OCI-LY7 (cell line): ENCODE measurements around the gene UAP1L1. TPM values are rescaled to one million over a fixed set of nuclear protein-coding genes. Genes with fewer than 3 reads are reported as not detected.
A peak's percentile ranks its signal among the peaks of the same experiment; 100 is the strongest.

Experiments used
- BruUV-seq: library from RNA; stranded (reverse); fragments of 400-500 nt; replicated peaks from 2 replicates; lab custom pipeline; 2021; lab: Mats Ljungman, UMichigan
- CTCF ChIA-PET: fragments of 300-600 bp; sonication (Branson Sonifier 250); formaldehyde crosslinking; loops from one replicate; lab custom pipeline; 2022; ENCODE audit warnings: antibody characterized with exemption; ENCODE audit not compliant: unreplicated experiment; lab: Charles Lee
- POLR2A ChIA-PET: fragments of 300-600 bp; sonication (Branson Sonifier 250); formaldehyde crosslinking; loops from one replicate; lab custom pipeline; 2022; ENCODE audit warnings: antibody characterized with exemption; lab: Charles Lee
- DNase-seq: peaks from one replicate; pipeline ENCODE4 v3.0.0-alpha.2; 2015; ENCODE audit warnings: low spot score
- H2AFZ ChIP-seq: fragments of 200-600 bp; sonication (generic), shearing (Covaris generic); 2 replicates; pipeline ENCODE4 v1.6.1; 2014; ENCODE audit warnings: mild to moderate bottlenecking, antibody characterized with exemption, low read length, moderate library complexity
- H3K27ac ChIP-seq: fragments of 200-600 bp; sonication (generic); 2 replicates; pipeline ENCODE4 v1.5.1; 2014; ENCODE audit warnings: mixed run types, low read depth, mild to moderate bottlenecking, moderate library complexity, low read length, inconsistent platforms; ENCODE audit not compliant: poor library complexity, severe bottlenecking
- H3K36me3 ChIP-seq: fragments of 200-600 bp; sonication (generic); 2 replicates; pipeline ENCODE4 v1.6.1; 2014; ENCODE audit warnings: mild to moderate bottlenecking, antibody characterized with exemption, low read length, moderate library complexity, mixed read lengths; ENCODE audit not compliant: insufficient read depth
- H3K4me1 ChIP-seq: fragments of 200-600 bp; sonication (generic); 2 replicates; pipeline ENCODE4 v1.5.1; 2014; ENCODE audit warnings: mild to moderate bottlenecking, low read length; ENCODE audit not compliant: insufficient read depth, poor library complexity, severe bottlenecking
- H3K4me2 ChIP-seq: fragments of 200-600 bp; sonication (generic); 2 replicates; pipeline ENCODE4 v1.6.1; 2014; ENCODE audit warnings: mild to moderate bottlenecking, low read length
- H3K4me3 ChIP-seq: fragments of 200-600 bp; sonication (generic); 2 replicates; pipeline ENCODE4 v1.5.1; 2014; ENCODE audit warnings: mild to moderate bottlenecking, low read depth, low read length; ENCODE audit not compliant: poor library complexity, severe bottlenecking
- H3K79me2 ChIP-seq: fragments of 200-600 bp; sonication (generic); 2 replicates; pipeline ENCODE4 v1.6.1; 2016; ENCODE audit warnings: low read depth, mild to moderate bottlenecking, low read length, moderate library complexity, mixed read lengths; ENCODE audit not compliant: insufficient read depth
- H3K9me2 ChIP-seq: fragments of 200-600 bp; sonication (generic); 2 replicates; pipeline ENCODE4 v1.6.1; 2016; ENCODE audit warnings: mild to moderate bottlenecking, low read length, mixed read lengths; ENCODE audit not compliant: insufficient read depth
- H3K9me3 ChIP-seq: fragments of 200-600 bp; sonication (generic); 2 replicates; pipeline ENCODE4 v1.6.1; 2014; ENCODE audit warnings: mild to moderate bottlenecking, mixed run types, low read length, mixed read lengths
- H4K20me1 ChIP-seq: fragments of 200-600 bp; sonication (generic); 2 replicates; pipeline ENCODE4 v1.6.1; 2014; ENCODE audit warnings: mild to moderate bottlenecking, antibody characterized with exemption, low read length, moderate library complexity, mixed read lengths; ENCODE audit not compliant: insufficient read depth
- CTCF ChIP-seq: fragments of 200-600 bp; sonication (generic); conservative IDR thresholded peaks from 2 replicates; pipeline ENCODE4 v1.5.1; 2014; ENCODE audit warnings: mild to moderate bottlenecking, antibody characterized with exemption, low read length, moderate library complexity, mixed read lengths
- EZH2phosphoT487 ChIP-seq: fragments of 200-600 bp; sonication (generic); IDR thresholded peaks from 2 replicates; pipeline ENCODE4 v1.6.1; 2018; ENCODE audit warnings: low read depth, borderline replicate concordance, mild to moderate bottlenecking, mixed run types, antibody characterized with exemption, low read length, moderate library complexity, mixed read lengths
- intact Hi-C: fragments of 100-400 bp; cut with micrococcal nuclease; formaldehyde crosslinking; loops from one replicate; pipeline ENCODE4 v1.10.0; 2022; ENCODE audit not compliant: unreplicated experiment
- total RNA-seq, 2 experiments: library from RNA; depleted of rRNA in 1 of 2; stranded (reverse); fragments of >200 nt in 1 of 2; shearing (Covaris generic) in 1 of 2; gene quantifications; 2 replicates each; pipeline ENCODE4 v1.2.3, GENCODE V29; 2014 to 2022

Gene UAP1L1
- total RNA-seq, 2 experiments from 2014 or later, result 5.7 to 16.7 TPM

- H3K27ac ChIP-seq, result peak overlapping the region; percentile 57
- intact Hi-C loops, result loop anchor here (2.0 kb wide), 4 partner anchors 21 to 169 kb away; partner anchors contain the start of genes DPP7, NPDC1 and RNF224
- H3K4me3 ChIP-seq, result peak overlapping the region; percentile 75
- no peaks in the 10 kb centered on the region for H3K9me3 ChIP-seq
- peak; percentile 94 for DNase-seq
- TF ChIP-seq CTCF (peak; percentile 77), EZH2phosphoT487 (no peak)
- H3K9me2 ChIP-seq, result no peaks in the 10 kb centered on the region
- POLR2A ChIA-PET, result interaction anchor here (0.8 to 1.8 kb wide), 5 partner anchors 9 to 173 kb away, joined by 3 to 9 read pairs (median 4); partner anchors contain the start of genes MAN1B1, TUBB4B and UAP1L1
- CTCF ChIA-PET, result interaction anchor here (0.5 to 1.3 kb wide), 9 partner anchors 10 to 163 kb away, joined by 3 to 8 read pairs (median 4); partner anchors contain the start of genes MAN1B1, NPDC1 and SLC34A3
- H3K4me1 ChIP-seq, result peaks cover 24% of the 10 kb centered on the region
- BruUV-seq, result no TSS peak
- H2AFZ ChIP-seq, result no peak overlapping the region
- H3K4me2 ChIP-seq, result peak overlapping the region; percentile 86
- H4K20me1 ChIP-seq, result no peaks in the 10 kb centered on the region
- H3K79me2 ChIP-seq, result peaks cover 14% of the 10 kb centered on the region; the same call in 1 of the 2 replicates
- H3K36me3 ChIP-seq, result peaks cover 23% of the 10 kb centered on the region; the same call in 1 of the 2 replicates
Measured at GRCh38 chr9:137067860-137068538, 9.3 kb upstream of the UAP1L1 start.

DNA sequence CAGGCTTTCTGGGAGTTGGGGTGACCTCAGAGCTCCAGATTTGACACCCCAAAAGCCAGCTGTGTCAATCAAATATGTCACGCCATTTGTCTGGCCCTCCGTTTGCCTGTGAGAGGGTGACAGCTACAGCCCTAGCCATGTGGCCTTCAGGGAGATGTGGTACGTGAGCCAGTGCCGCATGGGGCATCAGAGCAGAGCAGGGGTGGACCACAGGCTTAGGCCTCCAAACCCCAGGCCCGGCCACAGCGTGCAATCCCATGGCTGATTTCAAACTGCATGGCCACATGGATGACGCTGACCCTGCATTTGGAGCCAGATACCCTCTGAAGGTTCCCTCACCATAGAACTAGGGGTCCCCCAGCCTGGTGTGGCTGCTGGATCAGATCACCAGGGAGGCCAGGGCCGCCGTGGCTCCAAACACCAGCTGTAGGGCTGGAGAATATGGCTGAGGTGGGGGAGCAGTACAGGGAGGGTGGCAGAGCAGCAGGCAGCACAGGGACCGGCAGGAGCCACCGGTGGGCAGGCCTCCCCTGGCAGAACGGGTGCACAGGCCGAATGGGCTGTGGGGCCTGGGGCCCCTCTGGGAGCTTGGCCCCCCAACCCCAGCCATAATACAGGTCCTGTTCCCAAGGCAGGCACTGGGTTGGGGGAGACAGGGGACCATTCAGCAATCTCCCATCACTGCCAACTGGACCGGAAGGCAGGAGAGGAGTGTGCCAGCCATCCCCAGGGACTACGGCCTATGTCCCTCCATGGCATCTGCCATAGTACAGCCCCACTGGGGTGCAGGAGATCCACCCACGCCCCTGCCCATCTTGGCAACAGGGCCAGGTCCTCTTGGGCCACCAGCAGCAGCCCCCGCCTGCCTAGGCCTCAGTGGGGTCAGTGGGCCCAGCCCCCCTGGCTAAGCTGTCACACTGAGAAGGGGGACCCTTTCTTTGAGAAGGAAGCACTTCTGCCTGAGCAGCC lies 8.5 kb upstream of the UAP1L1 start:
- peak overlapping the region; percentile 86 for H3K4me2 ChIP-seq
- peak overlapping the region; percentile 75 for H3K4me3 ChIP-seq
- intact Hi-C loops, result loop anchor here (2.0 kb wide), 3 partner anchors 46 to 168 kb away; partner anchors contain the start of genes DPP7 and RNF224
- no peaks in the 10 kb centered on the region for H4K20me1 ChIP-seq
- peaks cover 24% of the 10 kb centered on the region for H3K4me1 ChIP-seq
- ChIA-PET POLR2A (interaction anchor here (1.0 to 3.1 kb wide), 7 partner anchors 8 to 82 kb away, joined by 4 to 13 read pairs (median 6); partner anchors contain the start of genes ABCA2, MAN1B1 and UAP1L1), CTCF (interaction anchor here (0.5 to 1.3 kb wide), 5 partner anchors 9 to 109 kb away, joined by 3 to 8 read pairs (median 5); partner anchors contain the start of genes MAN1B1 and NPDC1)
- H3K9me3 ChIP-seq, result no peaks in the 10 kb centered on the region
- no peak for DNase-seq
- H3K27ac ChIP-seq, result peak overlapping the region; percentile 57
- TF ChIP-seq EZH2phosphoT487 (no peak), CTCF (no peak)
- H3K79me2 ChIP-seq, result peaks cover 14% of the 10 kb centered on the region; the same call in 1 of the 2 replicates
- H2AFZ ChIP-seq, result no peak overlapping the region
- no peaks in the 10 kb centered on the region for H3K9me2 ChIP-seq
- no TSS peak for BruUV-seq
- peaks cover 17% of the 10 kb centered on the region; the same call in 1 of the 2 replicates for H3K36me3 ChIP-seq
